Neural crest cell (in vitro differentiated cells): ENCODE data around the gene DECR2. TPM values are rescaled to one million over a fixed set of nuclear protein-coding genes. Genes with fewer than 3 reads are reported as not detected.
A peak's percentile ranks its signal among the peaks of the same experiment; 100 is the strongest.

Experiments used
- DNase-seq: peaks from one replicate; pipeline ENCODE4 v3.0.0; 2021; ENCODE audit warnings: low read depth, mixed read lengths, low spot score
- H3K27ac Mint-ChIP-seq: one replicate; pipeline ENCODE4 v1.8.0; 2021; ENCODE audit warnings: mild to moderate bottlenecking, mixed read lengths; ENCODE audit not compliant: unreplicated experiment
- H3K27me3 Mint-ChIP-seq: 2 replicates; pipeline ENCODE4 v1.8.0; 2021; ENCODE audit warnings: low read depth, mild to moderate bottlenecking, mixed read lengths
- H3K36me3 Mint-ChIP-seq: 2 replicates; pipeline ENCODE4 v1.8.0; 2021; ENCODE audit warnings: low read depth, mild to moderate bottlenecking, mixed read lengths
- H3K4me1 Mint-ChIP-seq: 2 replicates; pipeline ENCODE4 v1.8.0; 2021; ENCODE audit warnings: mixed read lengths
- H3K4me3 Mint-ChIP-seq: one replicate; pipeline ENCODE4 v1.8.0; 2021; ENCODE audit warnings: mild to moderate bottlenecking, mixed read lengths
- H3K9me3 Mint-ChIP-seq: 2 replicates; pipeline ENCODE4 v1.8.0; 2021; ENCODE audit warnings: mixed read lengths
- total RNA-seq: library from RNA; stranded (reverse); gene quantifications from 2 replicates; pipeline ENCODE4 v1.2.1, GENCODE V29; 2021
- TF ChIP-seq, protein P1 (sequence below): fragments of 200-600 bp; sonication (generic); conservative IDR thresholded peaks from 2 replicates; pipeline ENCODE4 v1.5.0; 2021; ENCODE audit warnings: antibody characterized with exemption, mild to moderate bottlenecking

Gene DECR2
- total RNA-seq, 1 donor from 2014 or later = 22.4 TPM

DNA sequence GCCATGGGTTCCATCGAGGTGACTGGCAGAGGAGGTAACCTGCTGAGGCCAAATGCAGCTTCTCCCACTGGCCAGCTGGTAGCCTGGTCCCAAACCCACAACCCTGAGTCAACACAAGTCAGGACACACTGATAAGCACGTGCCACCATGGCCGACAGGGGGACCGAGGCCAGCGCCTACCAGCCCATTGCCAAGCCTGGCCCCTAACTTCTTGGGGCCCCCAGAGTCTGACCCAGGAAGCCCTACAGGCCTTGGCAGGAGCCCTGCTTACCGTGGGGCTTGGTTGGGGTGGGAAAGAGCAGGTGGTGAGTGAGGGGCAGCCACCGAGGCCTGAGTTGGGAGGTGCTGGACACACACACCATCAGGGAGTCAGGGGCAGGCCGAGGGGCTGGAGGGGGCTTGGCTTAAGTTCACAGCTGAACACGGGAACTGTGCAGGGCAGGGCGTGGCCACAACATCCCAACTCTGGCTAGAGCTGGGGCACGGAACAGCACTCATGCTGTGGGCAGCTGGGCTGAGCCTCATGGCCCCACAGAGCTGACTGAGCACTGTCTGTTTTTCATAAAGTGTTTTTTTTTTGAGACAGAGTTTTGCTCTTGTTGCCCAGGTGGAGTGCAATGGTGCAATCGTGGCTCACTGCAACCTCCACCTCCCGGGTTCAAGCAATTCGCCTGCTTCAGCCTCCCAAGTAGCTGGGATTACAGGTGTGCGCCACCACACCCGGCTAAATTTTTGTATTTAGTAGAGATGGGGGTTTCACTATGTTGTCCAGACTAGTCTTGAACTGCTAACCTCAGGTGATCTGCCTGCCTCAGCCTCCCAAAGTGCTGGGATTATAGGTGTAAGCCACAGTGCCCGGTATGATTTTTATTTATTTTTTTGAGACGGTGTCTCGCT lies 36.8 kb upstream of the DECR2 start:
- H3K9me3 Mint-ChIP-seq = no peaks in the 10 kb centered on the region
- no peak overlapping the region for H3K27ac Mint-ChIP-seq
- H3K4me1 Mint-ChIP-seq = peaks cover 7% of the 10 kb centered on the region
- no peak for DNase-seq
- peak overlapping the region; percentile 15 for H3K4me3 Mint-ChIP-seq
- no peaks in the 10 kb centered on the region for H3K36me3 Mint-ChIP-seq
- peaks cover 5% of the 10 kb centered on the region for H3K27me3 Mint-ChIP-seq
- TF ChIP-seq, protein P1, sequence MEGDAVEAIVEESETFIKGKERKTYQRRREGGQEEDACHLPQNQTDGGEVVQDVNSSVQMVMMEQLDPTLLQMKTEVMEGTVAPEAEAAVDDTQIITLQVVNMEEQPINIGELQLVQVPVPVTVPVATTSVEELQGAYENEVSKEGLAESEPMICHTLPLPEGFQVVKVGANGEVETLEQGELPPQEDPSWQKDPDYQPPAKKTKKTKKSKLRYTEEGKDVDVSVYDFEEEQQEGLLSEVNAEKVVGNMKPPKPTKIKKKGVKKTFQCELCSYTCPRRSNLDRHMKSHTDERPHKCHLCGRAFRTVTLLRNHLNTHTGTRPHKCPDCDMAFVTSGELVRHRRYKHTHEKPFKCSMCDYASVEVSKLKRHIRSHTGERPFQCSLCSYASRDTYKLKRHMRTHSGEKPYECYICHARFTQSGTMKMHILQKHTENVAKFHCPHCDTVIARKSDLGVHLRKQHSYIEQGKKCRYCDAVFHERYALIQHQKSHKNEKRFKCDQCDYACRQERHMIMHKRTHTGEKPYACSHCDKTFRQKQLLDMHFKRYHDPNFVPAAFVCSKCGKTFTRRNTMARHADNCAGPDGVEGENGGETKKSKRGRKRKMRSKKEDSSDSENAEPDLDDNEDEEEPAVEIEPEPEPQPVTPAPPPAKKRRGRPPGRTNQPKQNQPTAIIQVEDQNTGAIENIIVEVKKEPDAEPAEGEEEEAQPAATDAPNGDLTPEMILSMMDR = no peak

DNA sequence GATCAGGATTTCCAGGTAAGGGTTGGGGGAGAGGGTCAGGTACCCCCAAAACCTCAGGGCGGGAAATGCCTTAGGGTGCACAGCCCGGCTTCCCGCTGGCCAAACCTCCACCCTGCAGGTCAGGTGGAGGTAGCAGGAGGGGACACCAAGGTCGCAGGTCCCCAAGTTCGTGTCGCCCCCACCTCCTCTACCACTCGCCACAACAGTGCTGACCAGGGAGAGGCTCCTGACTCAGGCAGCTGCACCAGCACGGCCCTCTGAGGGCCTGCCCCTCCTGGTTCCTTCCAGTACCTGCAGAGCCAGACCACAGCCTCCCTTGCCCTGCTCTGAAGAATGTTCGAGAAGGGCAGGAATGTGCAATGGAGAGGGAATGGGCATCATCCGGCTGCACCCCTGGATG lies 35.2 kb upstream of the DECR2 start:
- Mint-ChIP-seq H3K36me3 (no peaks in the 10 kb centered on the region), H3K27me3 (peaks cover 9% of the 10 kb centered on the region), H3K4me3 (peak overlapping the region; percentile 67), H3K27ac (no peak overlapping the region), H3K4me1 (peaks cover 14% of the 10 kb centered on the region), H3K9me3 (no peaks in the 10 kb centered on the region)
- TF ChIP-seq, protein P1 = no peak
- DNase-seq = no peak

DNA sequence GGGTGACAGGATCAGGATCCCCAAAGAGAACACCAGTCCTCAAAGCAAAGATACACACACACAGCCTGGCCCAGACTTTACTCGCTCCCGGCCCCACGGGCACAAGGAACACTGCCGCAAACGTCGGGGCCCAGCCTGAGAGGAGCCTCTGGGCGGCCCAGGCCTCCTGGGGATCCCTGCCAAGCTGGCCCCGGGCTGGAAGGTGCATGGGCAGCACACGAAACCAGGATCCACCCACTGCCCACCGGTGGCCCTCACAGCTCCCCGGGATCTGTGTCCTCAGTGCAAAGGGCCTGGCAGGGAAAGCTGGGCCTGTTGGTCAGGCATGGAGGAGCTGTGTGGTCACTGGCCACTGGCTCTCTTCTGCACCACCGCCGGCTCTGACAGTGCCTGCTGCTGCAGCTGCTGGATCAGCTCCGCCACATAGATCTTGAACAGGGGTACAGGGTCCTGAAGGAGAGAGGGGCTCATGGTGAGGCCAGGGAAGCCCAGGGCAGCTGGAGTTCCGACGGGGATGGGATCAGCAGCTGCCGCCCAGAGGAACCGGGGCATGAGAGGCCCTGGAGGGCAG lies 34.3 kb upstream of the DECR2 start:
- H3K4me3 Mint-ChIP-seq = peak overlapping the region; percentile 67
- TF ChIP-seq, protein P1 = no peak
- no peaks in the 10 kb centered on the region for H3K9me3 Mint-ChIP-seq
- no peak overlapping the region for H3K27ac Mint-ChIP-seq
- DNase-seq = no peak
- peaks cover 9% of the 10 kb centered on the region for H3K4me1 Mint-ChIP-seq
- H3K36me3 Mint-ChIP-seq = no peaks in the 10 kb centered on the region
- peaks cover 4% of the 10 kb centered on the region for H3K27me3 Mint-ChIP-seq

DNA sequence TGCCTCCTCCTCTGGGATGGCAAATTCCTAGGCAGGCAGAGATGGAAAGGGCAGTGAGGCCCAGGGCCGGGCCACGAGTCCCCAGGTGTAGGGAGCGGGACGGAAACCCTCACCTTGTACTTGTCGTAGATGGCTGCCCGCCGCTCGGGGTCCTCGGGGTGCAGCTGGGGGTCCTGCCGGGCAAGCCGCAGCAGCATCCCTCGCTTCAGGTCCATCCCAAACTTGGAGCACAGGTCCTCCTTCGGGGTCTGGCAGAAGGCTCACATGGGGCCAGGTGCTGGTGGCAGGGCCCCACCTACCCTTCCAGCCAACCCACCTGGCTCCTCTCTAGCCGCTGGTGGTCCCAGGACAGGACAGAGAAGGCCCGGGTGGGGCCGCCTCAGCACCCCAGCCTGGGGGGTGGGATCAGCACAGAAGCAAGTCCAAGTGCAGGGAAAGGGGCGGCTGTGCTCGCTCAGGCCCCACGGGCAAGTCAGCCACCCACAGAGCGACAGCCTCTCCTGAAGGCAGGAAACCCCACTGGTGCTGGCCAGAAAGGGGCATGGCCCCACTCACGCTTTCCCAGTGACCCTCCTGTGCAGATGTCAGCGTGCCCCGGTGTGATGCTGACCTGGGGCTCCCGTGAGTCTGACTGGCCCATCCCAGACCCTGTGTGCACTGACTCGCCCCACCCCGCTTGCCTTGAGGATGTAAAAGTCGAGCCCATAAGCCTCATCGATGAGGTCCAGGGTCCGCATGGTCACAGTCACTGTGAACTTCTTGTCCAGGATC lies 33.1 kb upstream of the DECR2 start:
- no peaks in the 10 kb centered on the region for H3K36me3 Mint-ChIP-seq

More for the DNA sequence above, 33.1 kb upstream of the DECR2 start:
- Mint-ChIP-seq H3K27me3 (peaks cover 4% of the 10 kb centered on the region), H3K4me3 (peak overlapping the region; percentile 84), H3K27ac (no peak overlapping the region), H3K9me3 (no peaks in the 10 kb centered on the region), H3K4me1 (peaks cover 9% of the 10 kb centered on the region)
- DNase-seq = no peak
- TF ChIP-seq, protein P1 = no peak
